Amniotic epithelial cell (primary cell): ENCODE data around the gene ZNRF3.
"Not testable (repeated sequence)": the region's sequence is repeated elsewhere in the genome, so short reads cannot be mapped to it uniquely, and the experiment has no call there.

ENCODE experiments used
- DNase-seq: peaks from one replicate; pipeline ENCODE4 v3.0.0-alpha.2; 2010; ENCODE audit warnings: low read depth

The ZNRF3 gene

GRCh38 chr22:28882878-28883656 lies at the start of gene ZNRF3:
TSS of gene ZNRF3 (plus strand) at chr22:28883572. CDS start at chr22:28883767, 195 bp downstream.
- peak; percentile 90 for DNase-seq

GRCh38 chr22:28835630-28836189 lies 47.7 kb upstream of the ZNRF3 start:
- DNase-seq, result no peak

GRCh38 chr22:28837640-28838039 lies 45.7 kb upstream of the ZNRF3 start:
- DNase-seq, result no peak

GRCh38 chr22:28838971-28839370 lies 44.4 kb upstream of the ZNRF3 start:
- DNase-seq, result no peak

GRCh38 chr22:28841111-28841510 lies 42.3 kb upstream of the ZNRF3 start:
- no peak for DNase-seq

GRCh38 chr22:28843633-28844032 lies 39.7 kb upstream of the ZNRF3 start:
- DNase-seq, result no peak

GRCh38 chr22:28844277-28844676 lies 39.1 kb upstream of the ZNRF3 start:
- not testable (repeated sequence) for DNase-seq

GRCh38 chr22:28846994-28847393 lies 36.4 kb upstream of the ZNRF3 start:
- DNase-seq, result no peak

GRCh38 chr22:28855355-28856094 lies 27.8 kb upstream of the ZNRF3 start:
- peak; percentile 71 for DNase-seq

- no peak for DNase-seq
Observed at GRCh38 chr22:28856095-28856455, 27.3 kb upstream of the ZNRF3 start.

- DNase-seq, result no peak
Observed at GRCh38 chr22:28857288-28857687, 26.1 kb upstream of the ZNRF3 start.

GRCh38 chr22:28864878-28865596 lies 18.3 kb upstream of the ZNRF3 start:
- DNase-seq, result no peak

- DNase-seq, result no peak
Observed at GRCh38 chr22:28867191-28867590, 16.2 kb upstream of the ZNRF3 start.

GRCh38 chr22:28868389-28868788 lies 15.0 kb upstream of the ZNRF3 start:
- DNase-seq, result not testable (repeated sequence)

GRCh38 chr22:28869736-28870135 lies 13.6 kb upstream of the ZNRF3 start:
- no peak for DNase-seq

- DNase-seq, result peak; percentile 34
Observed at GRCh38 chr22:28873183-28873963, 10.0 kb upstream of the ZNRF3 start.

GRCh38 chr22:28874061-28874460 lies 9.3 kb upstream of the ZNRF3 start:
- DNase-seq, result no peak

GRCh38 chr22:28874811-28875320 lies 8.5 kb upstream of the ZNRF3 start:
- DNase-seq, result no peak

- DNase-seq, result no peak
Observed at GRCh38 chr22:28882545-28882877, 861 bp upstream of the ZNRF3 start.

- DNase-seq, result no peak
Observed at GRCh38 chr22:28883657-28883916, 215 bp downstream of the ZNRF3 start.

- DNase-seq, result peak; percentile 49
Observed at GRCh38 chr22:28883917-28884746, 760 bp downstream of the ZNRF3 start.
